Inflammatory macrophage treated with lipopolysaccharide for 4 hours (primary cell): ENCODE measurements around the gene PNKP.

ENCODE experiments used
- DNase-seq: peaks from one replicate; pipeline ENCODE4 v3.0.0-alpha.2; 2020

PNKP gene

GRCh38 chr19:49874503-49875157, 7.3 kb upstream of the PNKP start:
- no peak for DNase-seq

- DNase-seq, result no peak
These were observed 6.5 kb upstream of the PNKP start for GRCh38 chr19:49873834-49874233.

- no peak for DNase-seq
These were observed 5.7 kb upstream of the PNKP start for GRCh38 chr19:49873129-49873521.

GRCh38 chr19:49872245-49873128, 5.1 kb upstream of the PNKP start:
- no peak for DNase-seq

- DNase-seq, result no peak
These were observed 4.1 kb upstream of the PNKP start for GRCh38 chr19:49871349-49871985.

GRCh38 chr19:49870309-49870901, 3.0 kb upstream of the PNKP start:
- no peak for DNase-seq

GRCh38 chr19:49869484-49870308, 2.3 kb upstream of the PNKP start:
- peak; percentile 99 for DNase-seq

GRCh38 chr19:49869009-49869483, 1.7 kb upstream of the PNKP start:
- DNase-seq, result no peak

- DNase-seq, result no peak
These were observed 2.5 kb downstream of the PNKP start for GRCh38 chr19:49864890-49865289.

GRCh38 chr19:49863935-49864320, 3.4 kb downstream of the PNKP start:
- no peak for DNase-seq

- no peak for DNase-seq
These were observed 4.0 kb downstream of the PNKP start for GRCh38 chr19:49863254-49863934.

- DNase-seq, result no peak
These were observed 4.8 kb downstream of the PNKP start for GRCh38 chr19:49862391-49863253.

GRCh38 chr19:49861541-49862378, 5.6 kb downstream of the PNKP start:
- DNase-seq, result no peak

GRCh38 chr19:49861107-49861506, 6.3 kb downstream of the PNKP start:
- no peak for DNase-seq

GRCh38 chr19:49860336-49861102, 6.9 kb downstream of the PNKP start:
- DNase-seq, result no peak

- no peak for DNase-seq
These were observed 7.6 kb downstream of the PNKP start for GRCh38 chr19:49859682-49860335.

- DNase-seq, result no peak
These were observed 9.0 kb downstream of the PNKP start for GRCh38 chr19:49858088-49858985.

- no peak for DNase-seq
These were observed 9.6 kb downstream of the PNKP start for GRCh38 chr19:49857838-49858087.
